HL-60/S4 treated with retinoic acid at 250 ng/mL for 4 days and 3 days (cell line): ENCODE data around the gene SLC25A42.

Experiments used
- in situ Hi-C: fragments of 300-500 bp; cut with MboI; formaldehyde crosslinking; loops from 2 replicates; pipeline ENCODE4 v1.7.0; 2022; ENCODE audit warnings: low sequenced_read_pairs

SLC25A42 gene

DNA sequence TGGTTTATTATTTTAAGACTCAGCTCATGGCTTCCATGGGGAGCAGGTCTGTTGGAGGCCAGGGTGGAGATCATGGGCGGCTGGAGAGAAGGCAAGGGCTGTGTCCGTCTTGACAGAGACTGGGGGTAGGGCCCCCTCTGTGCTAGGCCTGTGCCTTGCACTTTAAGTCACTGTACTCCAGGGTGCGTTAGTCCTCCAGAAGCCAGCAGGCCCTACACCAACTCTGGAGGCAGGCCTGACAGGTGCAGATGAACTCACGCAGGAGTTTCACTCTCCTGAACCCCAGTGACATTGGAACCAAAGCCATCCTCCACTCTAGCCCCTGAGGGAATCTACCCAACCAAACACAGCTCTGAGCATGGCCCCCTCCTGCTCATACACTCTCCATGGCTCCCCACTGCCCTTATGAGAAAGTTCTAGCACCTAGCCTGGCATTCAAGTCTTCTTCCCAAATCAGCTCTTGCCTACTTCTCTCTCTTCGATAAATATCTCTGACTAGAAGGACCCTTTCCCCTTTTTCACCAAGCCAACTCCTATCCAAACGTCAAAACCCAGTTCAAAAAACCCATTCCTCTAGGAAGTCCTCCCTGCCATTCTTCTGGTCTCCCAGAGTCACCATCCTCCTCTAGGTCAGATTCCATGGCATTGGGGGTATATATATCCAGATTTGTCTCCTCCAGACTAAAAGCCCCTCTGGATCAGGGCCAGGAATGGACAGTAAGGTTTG lies 91.1 kb downstream of the SLC25A42 start:
- in situ Hi-C loops = loop anchor here (25.0 kb wide), 1 partner anchor 332 kb away; no protein-coding TSS in a partner anchor

DNA sequence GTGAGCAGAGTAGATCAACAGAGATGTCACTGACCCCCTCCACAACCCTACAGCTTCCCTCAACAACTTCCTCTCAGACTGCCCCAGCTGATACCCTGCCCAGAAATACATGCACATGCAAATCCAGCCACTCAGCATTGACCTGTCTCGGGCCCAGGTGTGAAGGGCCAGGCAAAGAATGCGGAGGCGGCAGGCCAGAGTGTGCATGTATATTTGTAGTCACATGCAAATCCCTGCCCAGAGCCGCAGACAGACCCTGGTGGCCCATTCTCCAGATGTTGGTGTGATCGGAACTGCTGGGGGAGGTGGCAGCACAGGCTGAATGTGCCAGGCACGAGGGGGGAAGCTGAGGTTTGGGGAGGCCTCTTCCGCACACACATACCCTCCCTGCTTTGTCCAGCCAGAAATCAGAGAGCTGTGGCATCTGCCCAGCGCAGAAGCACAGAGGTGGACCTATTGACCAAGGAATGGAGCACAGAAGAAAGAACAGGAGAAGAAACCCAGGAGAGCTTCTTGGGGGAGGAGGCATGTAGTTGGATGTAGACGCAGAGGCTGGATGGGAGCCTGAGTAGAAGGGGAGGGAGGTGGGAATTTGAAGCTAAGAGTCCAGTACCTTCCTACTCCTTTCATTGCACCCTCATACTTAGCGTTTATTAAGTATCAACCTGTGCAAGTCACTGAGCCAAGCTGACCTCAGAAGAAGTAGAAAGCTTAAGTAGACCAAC lies 91.9 kb downstream of the SLC25A42 start:
- in situ Hi-C loops = loop anchor here (25.0 kb wide), 1 partner anchor 332 kb away; no protein-coding TSS in a partner anchor

DNA sequence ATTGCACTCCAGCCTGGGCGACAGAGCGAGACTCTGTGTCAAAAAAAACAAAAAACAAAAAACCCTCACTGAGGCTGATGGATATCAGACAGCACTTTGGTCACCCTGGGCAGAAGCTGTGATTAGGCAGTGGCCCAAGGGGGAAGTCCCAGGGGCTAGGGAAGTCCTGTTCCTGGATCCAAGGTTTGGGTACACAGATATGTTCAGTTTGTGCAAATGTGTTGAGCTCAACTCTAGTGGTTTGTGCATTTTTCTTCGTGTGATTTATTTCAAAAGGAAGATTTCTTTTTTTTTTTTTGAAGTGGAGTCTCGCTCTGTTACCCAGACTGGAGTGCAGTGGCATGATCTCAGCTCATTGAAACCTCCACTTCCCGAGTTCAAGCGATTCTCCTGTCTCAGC lies 94.0 kb downstream of the SLC25A42 start:
- in situ Hi-C loops = loop anchor here (25.0 kb wide), 1 partner anchor 329 kb away; no protein-coding TSS in a partner anchor

DNA sequence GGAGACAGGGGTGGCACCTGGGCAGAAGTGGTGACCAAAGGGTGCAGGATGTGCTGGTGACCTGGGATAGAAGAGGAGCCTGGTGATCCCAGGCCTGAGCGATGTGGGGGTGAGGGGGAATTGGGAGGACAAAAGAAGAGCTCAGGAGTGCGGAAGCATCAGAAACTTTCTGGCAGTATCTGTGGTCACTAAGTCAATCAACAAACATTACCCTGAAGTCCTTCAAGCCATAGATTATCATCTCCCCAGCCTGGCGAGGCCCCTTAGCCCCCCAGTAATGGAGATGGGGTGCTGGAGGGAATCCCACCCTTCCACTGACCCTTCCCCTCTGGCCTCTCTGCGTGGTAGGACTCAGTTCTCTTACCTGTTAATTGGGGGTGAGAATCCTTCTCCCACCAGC lies 95.7 kb downstream of the SLC25A42 start:
- in situ Hi-C loops = loop anchor here (25.0 kb wide), 1 partner anchor 328 kb away; no protein-coding TSS in a partner anchor

DNA sequence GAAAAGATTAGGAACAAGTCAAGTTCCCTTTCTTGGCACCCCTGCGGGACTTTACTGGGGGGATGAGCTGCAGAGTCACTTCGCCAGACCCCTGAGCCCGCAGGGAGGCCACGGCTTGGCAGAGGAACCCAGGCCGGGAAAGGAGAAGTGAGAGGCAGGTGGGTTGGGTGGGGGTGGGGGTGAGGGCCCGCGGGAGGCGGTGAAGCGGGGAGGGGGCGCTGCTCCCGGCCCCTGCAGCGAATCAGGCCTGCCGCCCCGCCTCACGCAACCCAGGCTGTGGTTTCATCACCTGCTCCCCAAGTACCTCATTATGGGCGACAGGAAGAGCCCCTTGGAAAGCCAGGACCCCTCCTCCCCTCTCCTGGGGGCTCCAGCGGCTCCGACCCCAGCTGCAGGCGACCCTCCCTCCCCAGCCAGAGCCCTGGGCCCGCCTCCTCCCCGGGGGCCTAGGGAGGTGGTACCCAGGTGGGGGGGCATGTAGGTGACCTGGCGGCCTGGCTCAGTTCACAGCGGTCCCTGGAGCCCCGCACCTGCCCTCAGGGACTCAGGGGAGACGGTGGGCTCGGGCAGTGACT lies 96.8 kb downstream of the SLC25A42 start:
- in situ Hi-C loops = loop anchor here (25.0 kb wide), 1 partner anchor 327 kb away; no protein-coding TSS in a partner anchor

DNA sequence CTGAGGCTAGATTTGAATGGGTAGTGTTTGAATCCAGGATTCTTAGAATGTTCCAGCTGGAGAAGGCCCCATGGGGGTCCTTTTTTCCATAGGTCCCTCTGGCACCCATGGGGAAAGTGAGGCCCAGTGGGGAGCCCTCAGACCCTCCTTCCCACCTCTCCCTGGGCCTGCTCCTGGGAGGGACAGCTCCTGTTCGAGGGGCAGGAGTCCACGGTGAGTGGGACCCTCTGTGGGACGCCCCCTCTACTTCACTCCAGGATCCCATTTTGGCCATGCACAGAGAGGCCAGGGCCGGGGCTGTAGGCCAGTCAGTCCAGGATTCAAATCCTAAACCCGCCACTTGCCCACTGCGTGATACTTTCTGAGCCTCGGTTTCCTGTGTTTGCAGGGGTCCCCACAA lies 98.7 kb downstream of the SLC25A42 start:
- in situ Hi-C loops = loop anchor here (25.0 kb wide), 1 partner anchor 325 kb away; no protein-coding TSS in a partner anchor
